ENCODE results near the gene CEBPZ.

DNA sequence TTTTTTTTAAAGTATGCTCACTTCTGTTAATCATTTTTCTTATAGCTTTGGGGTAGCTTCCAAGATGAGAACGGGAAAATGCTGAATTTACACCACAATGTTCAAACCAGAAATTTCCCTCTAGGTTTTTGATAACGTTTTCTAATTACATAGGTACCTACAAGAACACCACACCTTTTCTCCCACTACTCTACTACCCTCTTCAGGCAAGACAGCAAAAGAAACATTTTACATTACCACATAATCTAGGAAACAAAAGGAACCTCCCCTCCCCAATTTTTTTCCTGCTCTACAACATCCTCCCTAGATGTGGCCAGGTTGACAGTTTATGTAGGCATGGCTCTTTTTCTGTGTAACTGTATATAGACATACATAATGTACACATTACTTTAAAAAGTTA lies 32.4 kb upstream of the CEBPZ start:
- TF ChIP-seq TAF1 (IDR thresholded peaks at IDR 0.05; ENCODE audit: borderline replicate concordance, low read depth, low read length): no peak
- TF ChIP-seq POLR2AphosphoS5 (IDR thresholded peaks at IDR 0.05; ENCODE audit: low read depth, low read length): no peak

All from GM12892 (cell line).